Endothelial cell of umbilical vein (primary cell): ENCODE data around the gene DERA. TPM values are rescaled to one million over a fixed set of nuclear protein-coding genes. Genes with fewer than 3 reads are reported as not detected.

Experiments used
- BruUV-seq: library from RNA; stranded (reverse); fragments of 400-500 nt; replicated peaks from 2 replicates; lab custom pipeline; 2021; lab: Mats Ljungman, UMichigan
- CTCF ChIA-PET: fragments of 300-600, 350-600 bp; sonication (Branson Sonifier 250); formaldehyde crosslinking; loops from one replicate; lab custom pipeline; 2021; ENCODE audit warnings: antibody characterized with exemption, inconsistent platforms; lab: Charles Lee
- POLR2A ChIA-PET: fragments of 300-600, 350-600 bp; sonication (Branson Sonifier 250); formaldehyde crosslinking; loops from one replicate; lab custom pipeline; 2021; ENCODE audit warnings: antibody characterized with exemption, inconsistent platforms; lab: Charles Lee
- DNase-seq: peaks from one replicate; pipeline ENCODE4 v3.0.0-alpha.2; 2011; ENCODE audit warnings: low read depth, low spot score
- FAIRE-seq: peaks from 2 replicates; lab custom pipeline; 2011; peaks lifted over from hg19 to GRCh38; lab: Jason Lieb, UNC
- H2AFZ ChIP-seq: 2 replicates; pipeline ENCODE4 v1.6.0; 2012; ENCODE audit warnings: low read depth, low read length, control low read depth, inconsistent platforms
- H3K27ac ChIP-seq: 2 replicates; pipeline ENCODE4 v1.5.1; 2011; ENCODE audit warnings: low read depth, mild to moderate bottlenecking, control low read depth, low read length, moderate library complexity; ENCODE audit not compliant: insufficient read depth
- H3K27me3 ChIP-seq, 2 experiments: 2 replicates each; pipeline versions ENCODE4 v1.6.0 to v1.6.1; 2011; ENCODE audit warnings: low read length in 2 of 2, mixed read lengths in 1 of 2; ENCODE audit not compliant: control insufficient read depth in 2 of 2, insufficient read depth in 2 of 2
- H3K36me3 ChIP-seq, 2 experiments: 2 replicates in 1 of 2; 3 replicates in 1 of 2; pipeline ENCODE4 v1.5.1; 2011; ENCODE audit warnings: low read length in 2 of 2, mild to moderate bottlenecking in 1 of 2, moderate library complexity in 1 of 2; ENCODE audit not compliant: control insufficient read depth in 2 of 2, insufficient read depth in 2 of 2; ENCODE audit errors: extremely low read depth in 1 of 2
- H3K4me1 ChIP-seq: 3 replicates; pipeline ENCODE4 v1.5.1; 2011; ENCODE audit warnings: mild to moderate bottlenecking, low read length; ENCODE audit not compliant: control insufficient read depth, insufficient read depth; ENCODE audit errors: extremely low read depth
- H3K4me2 ChIP-seq: 2 replicates; pipeline ENCODE4 v1.6.1; 2011; ENCODE audit warnings: low read length, control low read depth, mixed read lengths; ENCODE audit not compliant: insufficient read depth
- H3K4me3 ChIP-seq, 3 experiments: fragments of 200-600 bp in 1 of 3; sonication (generic), shearing (Covaris generic) in 1 of 3; replicated peaks in 1 of 3; 2 replicates each; pipeline ENCODE4 v1.5.1; 2011 to 2016; ENCODE audit warnings: control low read depth in 3 of 3, low read length in 3 of 3, mild to moderate bottlenecking in 2 of 3, inconsistent platforms in 1 of 3, low read depth in 1 of 3, moderate library complexity in 1 of 3; ENCODE audit not compliant: insufficient read depth in 1 of 3
- H3K79me2 ChIP-seq: 2 replicates; pipeline ENCODE4 v1.6.0; 2012; ENCODE audit warnings: low read length, inconsistent platforms; ENCODE audit not compliant: control insufficient read depth, insufficient read depth
- H3K9ac ChIP-seq: replicated peaks from 2 replicates; pipeline ENCODE3; 2011; ENCODE audit warnings: low read length, control low read depth; ENCODE audit not compliant: insufficient read depth; ENCODE audit errors: extremely low read depth
- H3K9me1 ChIP-seq: replicated peaks from 3 replicates; pipeline ENCODE4 v1.6.0; 2011; ENCODE audit warnings: mild to moderate bottlenecking, low read length; ENCODE audit not compliant: control insufficient read depth, insufficient read depth; ENCODE audit errors: extremely low read depth
- H3K9me3 ChIP-seq: replicated peaks from 2 replicates; pipeline ENCODE4 v1.5.1; 2012; ENCODE audit warnings: low read length, inconsistent platforms; ENCODE audit not compliant: control insufficient read depth, insufficient read depth
- H4K20me1 ChIP-seq: replicated peaks from 2 replicates; pipeline ENCODE3; 2011; ENCODE audit warnings: mild to moderate bottlenecking, low read length; ENCODE audit not compliant: control insufficient read depth, insufficient read depth; ENCODE audit errors: extremely low read depth
- FOS ChIP-seq: IDR thresholded peaks from 2 replicates; pipeline ENCODE4 v1.6.1; 2011; ENCODE audit warnings: mild to moderate bottlenecking, low read length, moderate library complexity, borderline replicate concordance; ENCODE audit not compliant: insufficient read depth
- GATA2 ChIP-seq: IDR thresholded peaks from 2 replicates; pipeline ENCODE4 v1.7.0; 2011; ENCODE audit warnings: low read depth, mild to moderate bottlenecking, moderate library complexity, mixed read lengths, low read length; ENCODE audit not compliant: insufficient read length, insufficient read depth
- JUN ChIP-seq: IDR thresholded peaks from 2 replicates; pipeline ENCODE4 v1.6.1; 2011; ENCODE audit warnings: borderline replicate concordance, low read depth; ENCODE audit not compliant: insufficient read length, insufficient read depth
- MYC ChIP-seq: IDR thresholded peaks from one replicate; pipeline ENCODE4 v1.6.1; 2011; ENCODE audit warnings: mild to moderate bottlenecking, low read depth, low read length
- dilution Hi-C: fragments of 300-500 bp; cut with MboI; formaldehyde crosslinking; loops from one replicate; pipeline ENCODE4 v1.15.0; 2019; ENCODE audit warnings: low sequenced_read_pairs; ENCODE audit not compliant: extremely low pct_ligation_motif_present
- intact Hi-C: fragments of 100-400 bp; cut with micrococcal nuclease; formaldehyde crosslinking; loops from one replicate; pipeline ENCODE4 v1.10.0; 2022
- polyA plus RNA-seq, 4 experiments: library from polyadenylated mRNA; depleted of rRNA in 3 of 4; stranded (reverse) in 3 of 4; unstranded in 1 of 4; fragments of >200 nt; gene quantifications; 2 replicates each; pipeline versions ENCODE4 v1.2.1 to v1.2.3, GENCODE V29; 2011 to 2012; ENCODE audit warnings: missing spikeins in 1 of 4
- total RNA-seq: library from RNA; stranded (reverse); gene quantifications from 2 replicates; pipeline ENCODE4 v1.2.3, GENCODE V29; 2021
- TF ChIP-seq, protein P1 (sequence below), 2 donors: IDR thresholded peaks; 1 replicate in 1 of 2; 2 replicates in 1 of 2; pipeline ENCODE4 v1.5.1; 2011; ENCODE audit warnings: low read length in 2 of 2, mild to moderate bottlenecking in 2 of 2, moderate library complexity in 2 of 2, control low read depth in 1 of 2, inconsistent platforms in 1 of 2, low read depth in 1 of 2; ENCODE audit not compliant: insufficient read depth in 1 of 2; ENCODE audit errors: extremely low read depth in 1 of 2

Gene DERA
- total and polyA plus RNA-seq, 2 donors (not counting 3 experiments of a cell fraction or from before 2014, with no cell fraction given), result 19.8 to 41.5 TPM

DNA sequence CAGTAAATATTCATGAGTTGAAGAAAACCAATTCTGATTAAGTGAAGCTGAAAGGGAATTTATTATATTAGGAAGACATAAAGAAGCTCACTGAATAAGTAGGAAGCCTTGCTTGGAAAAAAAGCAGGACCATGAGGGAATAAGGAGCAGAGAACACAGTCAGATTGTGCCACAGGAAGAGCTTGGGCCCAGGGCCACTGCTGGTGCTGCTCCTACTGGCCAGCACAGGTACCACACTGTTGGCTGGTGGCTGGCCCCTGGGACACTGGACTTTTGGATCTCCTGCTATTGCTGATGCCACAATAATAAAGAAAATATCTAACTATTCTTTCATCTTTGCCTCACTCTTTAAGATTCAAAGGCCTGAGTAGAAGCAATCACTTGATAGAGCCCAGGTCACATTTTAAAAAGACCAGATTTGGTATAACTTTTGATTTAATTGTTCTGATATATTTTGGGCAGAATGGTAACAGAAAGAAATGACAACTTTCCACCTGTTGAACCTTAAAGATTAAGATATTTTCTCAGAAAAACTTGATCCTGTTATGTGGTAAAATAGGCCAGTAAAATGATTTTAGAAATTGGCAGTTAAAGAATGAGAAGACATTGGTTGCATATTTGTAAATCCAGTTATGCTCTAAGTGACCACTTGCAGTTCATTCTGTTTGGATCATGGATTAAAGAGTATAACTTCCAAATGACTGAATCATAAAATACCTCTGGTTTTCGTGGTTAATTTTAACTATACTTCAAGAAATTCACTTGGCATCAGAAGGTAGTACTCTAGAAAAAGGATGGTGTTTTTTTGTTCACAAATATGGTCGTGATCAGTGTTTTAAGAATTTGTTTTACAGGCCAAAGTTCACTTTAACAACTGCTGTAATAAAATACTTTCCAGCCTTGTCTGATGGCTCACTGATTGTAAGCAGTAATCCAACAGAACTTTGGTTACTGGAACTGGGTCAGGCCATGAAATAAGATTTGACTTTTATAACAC lies 68.3 kb downstream of the DERA start:
- CTCF ChIA-PET, result interaction anchor here (0.9 to 2.1 kb wide), 8 partner anchors 11 to 80 kb away, joined by 3 to 9 read pairs (median 4); partner anchors contain the start of gene DERA
- no peaks in the 10 kb centered on the region for H3K79me2 ChIP-seq
- DNase-seq (peak; percentile 24), FAIRE-seq (peak; percentile 35)
- dilution Hi-C loops, result no loop called here
- H3K9me3 ChIP-seq, result no peaks in the 10 kb centered on the region
- TSS peak; percentile 90 for BruUV-seq
- peak overlapping the region; percentile 99 for H3K27ac ChIP-seq
- peaks cover 45% of the 10 kb centered on the region for H3K4me1 ChIP-seq
- H3K9ac ChIP-seq, result peak overlapping the region; percentile 68
- no peak overlapping the region for H3K4me3 ChIP-seq
- H3K9me1 ChIP-seq, result no peaks in the 10 kb centered on the region
- H2AFZ ChIP-seq, result no peak overlapping the region
- TF ChIP-seq, protein P1, sequence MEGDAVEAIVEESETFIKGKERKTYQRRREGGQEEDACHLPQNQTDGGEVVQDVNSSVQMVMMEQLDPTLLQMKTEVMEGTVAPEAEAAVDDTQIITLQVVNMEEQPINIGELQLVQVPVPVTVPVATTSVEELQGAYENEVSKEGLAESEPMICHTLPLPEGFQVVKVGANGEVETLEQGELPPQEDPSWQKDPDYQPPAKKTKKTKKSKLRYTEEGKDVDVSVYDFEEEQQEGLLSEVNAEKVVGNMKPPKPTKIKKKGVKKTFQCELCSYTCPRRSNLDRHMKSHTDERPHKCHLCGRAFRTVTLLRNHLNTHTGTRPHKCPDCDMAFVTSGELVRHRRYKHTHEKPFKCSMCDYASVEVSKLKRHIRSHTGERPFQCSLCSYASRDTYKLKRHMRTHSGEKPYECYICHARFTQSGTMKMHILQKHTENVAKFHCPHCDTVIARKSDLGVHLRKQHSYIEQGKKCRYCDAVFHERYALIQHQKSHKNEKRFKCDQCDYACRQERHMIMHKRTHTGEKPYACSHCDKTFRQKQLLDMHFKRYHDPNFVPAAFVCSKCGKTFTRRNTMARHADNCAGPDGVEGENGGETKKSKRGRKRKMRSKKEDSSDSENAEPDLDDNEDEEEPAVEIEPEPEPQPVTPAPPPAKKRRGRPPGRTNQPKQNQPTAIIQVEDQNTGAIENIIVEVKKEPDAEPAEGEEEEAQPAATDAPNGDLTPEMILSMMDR (IDR thresholded peaks at IDR 0.05; ENCODE audit: extremely low read depth in 1 of 2, insufficient read depth in 1 of 2, low read depth in 1 of 2, low read length in 2 of 2), result peak; percentile 69 to 72
- no peak for TF ChIP-seq JUN
- no peak for TF ChIP-seq MYC
- TF ChIP-seq FOS, result no peak
- no peak for TF ChIP-seq GATA2
- no peaks in the 10 kb centered on the region for H4K20me1 ChIP-seq
- intact Hi-C loops, result loop anchor here (1.0 kb wide), 2 partner anchors 80 to 278 kb away; no protein-coding TSS in a partner anchor
- no peaks in the 10 kb centered on the region for H3K27me3 ChIP-seq
- peak overlapping the region; percentile 83 for H3K4me2 ChIP-seq
- POLR2A ChIA-PET, result interaction anchor here (1.5 kb wide), 1 partner anchor 68 kb away, joined by 4 read pairs; the partner anchor contains the start of gene DERA
- peaks cover 1 to 4% of the 10 kb centered on the region in 2 experiments for H3K36me3 ChIP-seq
